ENCODE results near the gene NTHL1.

NTHL1 gene

GRCh38 chr16:2083876-2084780 is 36.5 kb upstream of the NTHL1 start:
- DNase-seq, result no peak

DNA sequence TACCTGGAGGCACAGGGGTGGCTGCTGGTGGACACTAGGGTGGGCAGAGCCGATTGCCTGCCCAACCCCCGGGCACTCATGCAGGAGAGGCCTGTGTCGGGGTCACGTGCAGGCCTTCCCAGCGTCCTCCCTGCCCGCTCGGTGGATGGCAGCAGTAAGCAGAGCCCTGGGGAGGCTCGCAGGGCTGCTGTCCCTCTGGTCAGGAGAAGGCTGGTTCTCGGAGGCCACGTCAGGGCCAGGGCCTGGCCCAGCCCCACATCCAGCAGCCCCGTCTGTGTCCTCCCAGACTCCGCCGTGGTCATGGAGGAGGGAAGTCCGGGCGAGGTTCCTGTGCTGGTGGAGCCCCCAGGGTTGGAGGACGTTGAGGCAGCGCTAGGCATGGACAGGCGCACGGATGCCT is 35.8 kb upstream of the NTHL1 start:
- DNase-seq, result no peak

GRCh38 chr16:2082983-2083364 is 35.3 kb upstream of the NTHL1 start:
- no peak for DNase-seq

DNA sequence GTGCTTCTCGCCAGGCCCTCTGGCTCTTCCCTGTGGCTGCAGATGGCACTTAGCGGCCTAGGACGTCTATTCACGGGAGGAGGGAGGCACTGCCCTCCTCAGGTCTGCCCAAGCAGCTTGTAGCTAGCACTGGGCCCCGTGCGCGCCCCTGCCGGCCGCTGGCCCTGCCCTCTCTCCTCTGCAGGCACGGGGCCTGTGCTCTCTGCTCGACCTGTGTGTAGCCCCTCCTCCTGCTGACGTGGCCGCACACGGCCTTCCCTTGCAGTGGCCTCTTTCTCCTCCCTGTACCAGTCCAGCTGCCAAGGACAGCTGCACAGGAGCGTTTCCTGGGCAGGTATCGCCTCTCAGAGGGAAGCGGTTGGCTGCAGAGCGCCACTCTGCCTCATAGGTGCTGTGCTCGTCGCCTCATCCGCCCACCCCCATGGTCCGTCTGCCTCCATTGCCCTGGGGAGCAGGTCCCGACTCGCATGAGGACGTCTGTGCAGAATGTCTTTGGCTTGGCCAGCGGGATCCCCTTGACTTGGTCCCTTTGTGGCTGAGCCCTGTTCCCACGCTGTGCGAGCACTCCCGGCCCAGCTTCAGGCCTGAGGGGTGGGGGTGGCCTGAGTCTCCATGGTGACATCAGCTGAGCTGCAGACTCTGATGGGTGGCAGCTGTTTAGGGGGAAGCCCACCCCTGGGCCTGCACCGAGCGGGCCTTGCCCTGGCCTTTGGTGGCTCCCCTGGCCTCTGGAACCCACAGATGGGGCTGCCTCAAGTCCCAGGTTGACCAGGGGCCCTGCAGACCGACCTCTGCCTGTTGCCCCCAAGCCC is 34.7 kb upstream of the NTHL1 start:
- no peak for DNase-seq

- no peak for DNase-seq
Observed at GRCh38 chr16:2081201-2082084, 33.8 kb upstream of the NTHL1 start.

- DNase-seq, result no peak
Observed at GRCh38 chr16:2079991-2080390, 32.4 kb upstream of the NTHL1 start.

- no peak for DNase-seq
Observed at GRCh38 chr16:2079311-2079800, 31.7 kb upstream of the NTHL1 start.

DNA sequence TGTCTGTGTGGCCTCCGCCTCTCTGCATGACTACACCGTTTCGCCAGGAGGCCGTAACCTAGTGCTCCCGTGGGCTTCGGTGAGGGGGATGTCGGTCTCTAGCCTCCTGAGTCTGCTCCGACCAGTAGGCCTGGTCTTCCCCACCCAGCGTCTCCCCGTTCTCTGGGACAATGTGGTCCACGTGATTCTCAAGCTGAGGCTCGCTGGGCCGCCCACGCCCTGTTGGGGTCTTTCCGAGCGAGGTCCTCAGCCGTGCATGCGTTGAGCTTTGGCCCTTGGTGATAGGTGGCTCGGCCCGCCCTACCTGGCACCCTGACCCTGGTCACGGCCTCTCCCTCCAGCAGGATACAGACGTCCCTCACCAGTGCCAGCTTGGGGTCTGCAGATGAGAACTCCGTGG is 31.1 kb upstream of the NTHL1 start:
- DNase-seq, result no peak

GRCh38 chr16:2078096-2078495 is 30.5 kb upstream of the NTHL1 start:
- DNase-seq, result no peak

DNA sequence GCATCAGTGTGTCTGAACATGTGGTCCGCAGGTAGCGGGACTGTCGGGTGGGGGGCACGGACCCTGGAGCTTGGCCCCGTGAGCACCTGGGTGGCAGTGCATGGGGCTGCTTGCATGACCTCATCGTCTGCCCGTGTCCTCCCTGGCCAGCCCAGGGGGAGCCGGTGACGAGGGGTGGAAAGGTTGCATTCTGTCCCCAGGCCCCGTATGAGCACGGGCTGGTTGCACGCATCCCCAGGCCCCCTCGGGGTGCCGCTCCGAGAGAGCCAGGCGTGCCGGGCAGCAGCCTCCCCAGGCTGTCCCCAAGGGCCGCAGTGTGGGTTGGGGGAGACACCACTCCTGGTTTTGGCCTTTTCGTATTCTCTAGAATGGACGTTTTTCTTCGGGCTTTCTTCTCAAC is 30.1 kb upstream of the NTHL1 start:
- DNase-seq, result no peak

DNA sequence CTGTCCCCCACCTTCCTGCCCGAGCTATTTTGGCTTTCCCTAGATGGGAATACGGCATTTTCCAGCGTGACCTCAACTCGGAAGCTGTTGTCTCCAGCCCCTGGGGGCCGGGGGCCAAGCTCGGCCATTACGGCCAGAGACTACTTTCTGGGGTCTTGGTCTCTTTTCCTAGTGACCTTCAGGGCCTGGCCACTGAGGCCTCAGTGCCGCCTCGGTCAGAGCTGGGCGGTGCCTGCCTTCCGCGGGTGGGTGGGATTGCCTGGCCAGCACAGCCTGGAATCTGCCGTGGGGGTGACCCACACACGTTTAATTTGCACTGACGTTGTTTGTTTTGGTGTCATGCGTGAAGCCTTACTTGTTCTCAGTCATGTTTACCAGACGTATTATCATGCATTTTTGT is 29.4 kb upstream of the NTHL1 start:
- no peak for DNase-seq

DNA sequence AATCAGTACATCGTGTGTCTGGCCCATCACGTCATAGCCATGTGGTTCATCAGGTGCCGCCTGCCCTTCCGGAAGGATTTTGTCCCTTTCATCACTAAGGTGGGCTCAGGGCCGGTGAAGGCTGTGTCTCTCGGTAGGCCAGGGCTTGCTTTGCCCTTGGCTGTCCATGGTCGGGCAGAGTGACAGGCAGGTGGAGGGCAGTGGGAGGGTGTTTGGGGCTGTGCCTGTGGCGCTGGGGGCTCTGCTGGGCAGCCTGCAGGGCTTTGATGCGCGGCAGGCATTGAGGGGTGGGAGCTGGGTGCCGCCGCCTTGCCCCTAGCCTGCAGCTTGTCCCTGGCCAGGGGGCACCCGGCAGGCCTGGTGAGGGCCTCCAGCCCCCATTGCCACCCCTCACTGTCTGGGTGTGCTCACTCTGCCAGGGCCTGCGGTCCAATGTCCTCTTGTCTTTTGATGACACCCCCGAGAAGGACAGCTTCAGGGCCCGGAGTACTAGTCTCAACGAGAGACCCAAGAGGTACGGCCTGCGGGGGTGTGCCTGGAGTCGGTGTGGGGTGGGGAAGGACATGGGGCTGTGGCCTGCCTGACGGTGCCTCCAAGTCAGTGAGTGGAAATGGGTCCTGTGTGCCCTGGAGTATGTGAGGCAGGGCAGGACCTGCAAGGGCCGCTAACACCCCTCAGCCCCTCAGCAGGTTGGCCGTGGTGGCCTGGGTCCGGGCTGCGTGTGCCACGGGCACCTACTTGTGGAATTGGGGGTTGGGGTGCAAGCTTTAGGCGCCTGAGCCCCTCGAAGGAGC is 28.6 kb upstream of the NTHL1 start:
- no peak for DNase-seq

DNA sequence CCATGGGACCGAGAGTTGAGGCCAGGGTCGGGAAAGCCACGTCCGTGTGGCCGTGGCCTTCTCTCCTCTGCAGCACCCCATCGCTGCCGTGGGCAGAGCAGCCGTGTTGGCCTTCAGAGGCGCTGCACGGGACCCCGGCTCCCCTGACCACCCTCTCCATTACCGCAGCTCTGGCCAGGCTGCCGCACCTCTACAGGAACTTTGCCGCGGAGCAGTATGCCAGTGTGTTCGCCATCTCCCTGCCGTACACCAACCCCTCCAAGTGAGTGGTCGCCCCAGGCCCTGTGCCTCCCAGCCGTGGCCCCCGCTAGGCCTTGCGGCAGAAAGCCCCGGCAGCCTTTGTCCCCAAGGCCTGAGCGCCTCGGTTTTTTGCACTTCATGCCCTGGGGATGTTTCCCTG is 28.0 kb upstream of the NTHL1 start:
- DNase-seq, result no peak

DNA sequence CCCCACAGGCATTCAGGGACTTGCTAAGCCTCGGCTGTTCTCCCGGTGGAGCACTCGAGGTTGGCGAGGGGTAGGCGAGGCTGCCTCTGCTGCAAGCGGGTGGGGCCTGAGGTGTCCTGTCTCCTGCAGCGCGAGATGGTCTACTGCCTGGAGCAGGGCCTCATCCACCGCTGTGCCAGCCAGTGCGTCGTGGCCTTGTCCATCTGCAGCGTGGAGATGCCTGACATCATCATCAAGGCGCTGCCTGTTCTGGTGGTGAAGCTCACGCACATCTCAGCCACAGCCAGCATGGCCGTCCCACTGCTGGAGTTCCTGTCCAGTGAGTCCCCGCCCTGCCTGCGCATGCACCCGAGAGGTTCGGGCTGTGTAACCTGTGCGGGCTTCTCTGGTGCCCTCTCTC is 26.4 kb upstream of the NTHL1 start:
- DNase-seq, result no peak

DNA sequence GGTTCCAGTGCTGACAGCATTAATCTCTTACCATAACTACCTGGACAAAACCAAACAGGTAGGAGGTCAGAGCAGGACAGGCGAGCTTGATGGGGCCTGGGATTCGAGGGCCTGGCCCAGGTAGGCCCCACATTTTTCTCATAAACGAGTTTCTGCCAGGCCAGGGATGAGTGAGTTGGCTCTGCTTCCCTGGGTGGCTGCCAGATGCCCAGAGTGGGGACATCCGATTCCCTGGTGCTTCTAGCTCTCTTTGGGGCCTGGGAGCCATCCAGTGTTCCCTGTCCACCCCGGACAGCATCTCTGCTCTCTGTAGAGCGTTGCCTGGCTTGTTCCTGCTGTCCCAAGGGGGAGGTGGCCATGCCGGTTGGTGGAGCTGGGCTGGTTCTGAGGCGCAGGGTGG is 25.3 kb upstream of the NTHL1 start:
- DNase-seq, result no peak

DNA sequence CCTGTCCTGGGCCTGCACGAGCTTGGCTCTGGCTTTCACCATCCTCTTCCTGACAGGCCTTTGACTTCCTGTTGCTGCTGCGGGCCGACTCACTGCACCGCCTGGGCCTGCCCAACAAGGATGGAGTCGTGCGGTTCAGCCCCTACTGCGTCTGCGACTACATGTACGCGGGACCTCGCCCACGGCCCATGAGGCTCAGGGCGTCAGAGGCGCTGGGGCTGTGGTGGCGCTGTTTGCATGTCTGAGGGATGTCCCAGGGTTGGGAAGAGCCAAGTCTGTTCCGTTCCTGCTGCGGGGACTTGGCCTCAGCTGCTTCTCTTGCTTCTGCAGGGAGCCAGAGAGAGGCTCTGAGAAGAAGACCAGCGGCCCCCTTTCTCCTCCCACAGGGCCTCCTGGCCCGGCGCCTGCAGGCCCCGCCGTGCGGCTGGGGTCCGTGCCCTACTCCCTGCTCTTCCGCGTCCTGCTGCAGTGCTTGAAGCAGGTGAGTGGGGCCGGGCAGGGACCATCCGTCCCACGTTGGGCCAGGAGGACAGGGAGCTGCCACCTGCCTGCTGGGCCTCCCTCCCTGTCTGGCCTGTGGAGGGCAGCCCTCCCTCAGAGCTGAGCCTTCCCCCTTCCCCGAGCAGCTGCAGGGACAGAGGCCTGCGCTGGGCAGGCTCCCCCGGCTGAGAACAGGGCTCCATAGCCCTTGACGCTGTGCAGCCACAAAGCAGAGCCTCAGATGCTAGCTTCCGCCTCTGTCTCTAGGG is 24.0 kb upstream of the NTHL1 start:
- DNase-seq, result no peak

- DNase-seq, result no peak
Observed at GRCh38 chr16:2070576-2071453, 23.2 kb upstream of the NTHL1 start.

GRCh38 chr16:2066139-2066538 is 18.5 kb upstream of the NTHL1 start:
- DNase-seq, result no peak

- DNase-seq, result no peak
Observed at GRCh38 chr16:2064368-2064945, 16.8 kb upstream of the NTHL1 start.

DNA sequence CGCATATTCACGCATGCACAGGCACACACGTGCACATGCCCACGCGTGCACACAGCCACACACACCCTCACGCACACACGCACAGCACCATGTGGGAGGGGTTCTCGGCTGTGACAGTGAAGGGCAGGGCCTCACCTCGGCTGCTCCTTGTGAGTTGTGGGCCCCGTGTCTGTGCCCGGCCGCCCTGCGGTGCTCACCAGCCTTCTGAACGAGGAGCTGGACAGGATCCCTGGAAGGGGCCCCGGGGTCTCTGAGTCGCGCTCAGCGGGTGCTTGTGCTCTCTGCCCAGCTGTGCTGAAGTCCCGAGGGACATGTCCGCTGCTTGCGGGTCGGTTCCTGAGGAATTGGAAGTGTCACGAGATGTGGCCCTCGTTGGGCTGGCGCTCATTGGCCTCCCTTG is 16.2 kb upstream of the NTHL1 start:
- no peak for DNase-seq
